GM10248 (cell line): ENCODE results near the gene NEK10.

Experiments
- CTCF ChIA-PET: fragments of 300-600 bp; sonication (Branson Sonifier 250); formaldehyde crosslinking; extraction: SDS; loops from one replicate; lab custom pipeline; 2021; ENCODE audit warnings: antibody characterized with exemption; lab: Yijun Ruan, JAX
- POLR2A ChIA-PET: fragments of 350-650 bp; sonication (Branson Sonifier 250); formaldehyde crosslinking; extraction: SDS; loops from one replicate; lab custom pipeline; 2020; ENCODE audit warnings: antibody characterized with exemption; lab: Yijun Ruan, JAX
- DNase-seq: peaks from one replicate; pipeline ENCODE4 v3.0.0; 2012; ENCODE audit errors: extremely low spot score
- CTCF ChIP-seq: IDR thresholded peaks from 2 replicates; pipeline ENCODE4 v1.5.1; 2012; ENCODE audit warnings: mild to moderate bottlenecking, low read depth; ENCODE audit errors: extremely low read depth, missing control alignments, control extremely low read depth

The NEK10 gene

GRCh38 chr3:27093771-27094170, 275.4 kb downstream of the NEK10 start:
- ChIA-PET CTCF (no interaction called here), POLR2A (no interaction called here)
- TF ChIP-seq CTCF, result no peak
- DNase-seq, result no peak

GRCh38 chr3:27090275-27091041, 278.7 kb downstream of the NEK10 start:
- ChIA-PET POLR2A (no interaction called here), CTCF (interaction anchor here (1.8 kb wide), 1 partner anchor 16 kb away, joined by 4 read pairs; no protein-coding TSS in a partner anchor)
- DNase-seq, result no peak
- no peak for TF ChIP-seq CTCF

DNA sequence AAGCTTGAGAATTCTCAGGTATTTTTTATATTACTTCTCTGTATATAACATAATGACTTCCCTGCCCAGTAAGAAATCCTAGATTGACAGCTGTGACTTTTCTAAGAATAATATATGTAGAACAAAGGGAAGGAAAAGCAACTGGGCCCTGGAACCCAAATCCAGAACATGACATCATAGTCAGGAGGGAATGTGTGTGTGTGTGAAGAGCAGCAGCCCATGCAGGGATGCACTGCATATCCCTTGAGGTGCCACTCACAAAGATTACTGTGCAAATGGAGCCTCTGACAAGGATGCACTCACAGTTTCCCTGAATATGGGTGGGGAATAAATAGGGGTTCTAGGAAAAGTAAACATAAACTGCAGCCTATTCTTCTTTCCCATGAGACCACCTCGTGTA, 279.5 kb downstream of the NEK10 start:
- ChIA-PET CTCF (interaction anchor here (1.8 kb wide), 1 partner anchor 17 kb away, joined by 4 read pairs; no protein-coding TSS in a partner anchor), POLR2A (no interaction called here)
- no peak for TF ChIP-seq CTCF
- DNase-seq, result no peak

- POLR2A ChIA-PET, result no interaction called here
- no peak for DNase-seq
- no peak for TF ChIP-seq CTCF
- CTCF ChIA-PET, result interaction anchor here (1.8 kb wide), 1 partner anchor 18 kb away, joined by 4 read pairs; no protein-coding TSS in a partner anchor
Measured at GRCh38 chr3:27089068-27089467, 280.1 kb downstream of the NEK10 start.

DNA sequence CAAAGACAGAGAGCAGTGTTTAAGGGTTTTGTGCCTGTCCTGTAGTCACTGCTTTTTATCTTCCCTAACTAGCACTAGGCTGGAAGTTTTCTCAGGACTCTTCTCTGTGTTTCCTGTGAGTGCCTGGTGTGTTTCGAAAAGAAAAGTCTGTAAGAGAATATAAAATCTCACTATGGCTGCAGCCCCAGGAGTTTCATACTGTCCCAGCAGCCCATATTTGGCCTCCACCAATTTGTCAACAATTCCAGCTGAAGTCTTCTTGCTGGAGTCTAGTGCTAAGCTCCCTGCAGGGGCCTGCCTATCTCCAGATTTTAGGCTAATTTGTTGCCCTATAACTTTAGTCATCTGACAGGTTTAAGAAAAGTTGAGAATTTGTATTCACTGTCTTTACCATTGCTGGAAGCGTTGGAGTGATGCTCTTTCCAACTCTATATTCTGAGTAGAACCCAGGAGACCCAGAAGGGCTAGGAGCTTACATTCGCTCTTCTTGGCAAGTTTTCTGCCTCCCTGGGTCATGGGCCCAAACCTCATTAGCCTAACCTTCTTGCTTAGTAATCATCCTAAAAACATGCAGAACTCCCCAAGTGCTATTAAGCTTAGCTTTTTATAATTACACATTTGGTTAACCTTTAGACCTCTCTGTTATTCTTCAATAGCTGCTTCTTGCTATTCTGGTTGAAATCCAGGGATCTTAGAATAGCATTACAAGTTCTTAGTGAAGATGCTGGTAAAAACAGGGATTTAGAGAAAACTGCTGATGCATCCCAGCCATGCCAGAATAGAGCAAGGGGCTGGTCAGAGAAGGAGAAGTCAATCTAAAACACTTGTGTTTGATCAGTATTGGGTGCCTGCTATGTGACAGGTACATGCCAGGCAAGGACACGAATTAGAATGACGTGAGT, 283.1 kb downstream of the NEK10 start:
- ChIA-PET CTCF (no interaction called here), POLR2A (no interaction called here)
- TF ChIP-seq CTCF, result no peak
- no peak for DNase-seq

- TF ChIP-seq CTCF, result no peak
- CTCF ChIA-PET, result interaction anchor here (1.6 kb wide), 1 partner anchor 30 kb away, joined by 4 read pairs; no protein-coding TSS in a partner anchor
- POLR2A ChIA-PET, result no interaction called here
- DNase-seq, result no peak
Measured at GRCh38 chr3:27081992-27082607, 287.1 kb downstream of the NEK10 start.
